ENCODE data around the gene GDI1.

GRCh38 chrX:154484255-154485149 lies 47.5 kb downstream of the GDI1 start:
- TF ChIP-seq CTCF (conservative IDR thresholded peaks at IDR 0.05; ENCODE audit: low read depth, low read length) (no peak), POLR2A (IDR thresholded peaks at IDR 0.05; ENCODE audit: low read depth, low read length) (no peak), USF2 (IDR thresholded peaks at IDR 0.05; ENCODE audit: low read depth, low read length) (no peak), MXI1 (IDR thresholded peaks at IDR 0.05; ENCODE audit: borderline replicate concordance, low read depth, low read length) (no peak), BHLHE40 (IDR thresholded peaks at IDR 0.05; ENCODE audit: low read depth, low read length) (no peak), CHD1 (IDR thresholded peaks at IDR 0.05; ENCODE audit: low read depth, low read length) (no peak), FOS (IDR thresholded peaks at IDR 0.05; ENCODE audit: low read depth, low read length) (no peak), ELK1 (IDR thresholded peaks at IDR 0.05; ENCODE audit: borderline replicate concordance, low read depth, low read length) (no peak), CEBPB (IDR thresholded peaks at IDR 0.05; ENCODE audit: low read depth, low read length) (no peak), RAD21 (IDR thresholded peaks at IDR 0.05; ENCODE audit: low read length) (no peak), SMC3 (IDR thresholded peaks at IDR 0.05; ENCODE audit: low read depth, low read length) (no peak), MAFK (IDR thresholded peaks at IDR 0.05; ENCODE audit: low read depth, low read length) (no peak), RCOR1 (IDR thresholded peaks at IDR 0.05; ENCODE audit: insufficient replicate concordance, low read length) (no peak), RFX5 (IDR thresholded peaks at IDR 0.05; ENCODE audit: low read depth, low read length) (no peak)
